ENCODE measurements around the gene IRF7.

Gene IRF7

DNA sequence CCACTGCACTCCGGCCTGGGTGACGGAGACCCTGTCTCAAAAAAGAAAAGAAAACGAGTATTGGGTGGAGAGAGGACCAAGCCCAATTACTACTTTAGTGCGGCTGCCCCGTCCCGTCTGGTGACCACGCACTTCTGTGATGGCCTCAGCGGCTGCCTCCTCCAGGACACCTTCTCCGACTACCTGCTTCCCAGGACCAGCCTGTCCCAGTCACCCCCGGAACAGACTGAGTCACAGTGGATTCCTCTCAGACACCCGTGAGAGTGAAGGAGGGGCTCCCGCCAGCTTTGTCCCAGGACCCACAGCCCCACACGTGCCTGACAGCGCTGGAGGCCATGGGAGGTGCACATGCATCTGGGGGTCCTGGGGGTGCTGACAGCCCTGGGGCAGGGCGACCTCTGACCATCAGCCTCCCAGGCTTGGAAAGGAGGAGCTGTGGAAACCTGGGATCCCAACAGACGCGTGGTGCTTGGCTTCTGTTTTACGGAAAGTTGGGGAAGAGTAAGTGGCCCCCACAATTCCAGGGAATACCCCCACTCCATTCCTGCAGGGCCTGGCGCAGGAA is 26.1 kb upstream of the IRF7 start:
- no peak for DNase-seq (ENCODE audit: low read depth in 2 of 2, low spot score in 1 of 2)

DNA sequence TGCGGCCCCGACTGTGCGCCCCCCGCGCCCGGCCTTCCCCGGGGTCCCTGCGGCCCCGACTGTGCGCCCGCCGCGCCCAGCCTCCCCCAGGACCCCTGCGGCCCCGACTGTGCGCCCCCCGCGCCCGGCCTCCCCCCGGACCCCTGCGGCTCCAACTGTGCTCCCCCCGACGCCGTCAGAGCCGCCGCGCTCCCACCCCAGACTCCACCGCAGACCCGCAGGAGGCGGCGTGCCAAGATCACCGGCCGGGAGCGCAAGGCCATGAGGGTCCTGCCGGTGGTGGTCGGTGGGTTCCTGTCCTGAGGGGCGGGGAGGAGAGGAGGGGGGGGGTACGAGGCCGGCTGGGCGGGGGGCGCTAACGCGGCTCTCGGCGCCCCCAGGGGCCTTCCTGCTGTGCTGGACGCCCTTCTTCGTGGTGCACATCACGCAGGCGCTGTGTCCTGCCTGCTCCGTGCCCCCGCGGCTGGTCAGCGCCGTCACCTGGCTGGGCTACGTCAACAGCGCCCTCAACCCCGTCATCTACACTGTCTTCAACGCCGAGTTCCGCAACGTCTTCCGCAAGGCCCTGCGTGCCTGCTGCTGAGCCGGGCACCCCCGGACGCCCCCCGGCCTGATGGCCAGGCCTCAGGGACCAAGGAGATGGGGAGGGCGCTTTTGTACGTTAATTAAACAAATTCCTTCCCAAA is 24.4 kb upstream of the IRF7 start:
- DNase-seq (ENCODE audit: low read depth in 2 of 2, low spot score in 1 of 2), result no peak

DNA sequence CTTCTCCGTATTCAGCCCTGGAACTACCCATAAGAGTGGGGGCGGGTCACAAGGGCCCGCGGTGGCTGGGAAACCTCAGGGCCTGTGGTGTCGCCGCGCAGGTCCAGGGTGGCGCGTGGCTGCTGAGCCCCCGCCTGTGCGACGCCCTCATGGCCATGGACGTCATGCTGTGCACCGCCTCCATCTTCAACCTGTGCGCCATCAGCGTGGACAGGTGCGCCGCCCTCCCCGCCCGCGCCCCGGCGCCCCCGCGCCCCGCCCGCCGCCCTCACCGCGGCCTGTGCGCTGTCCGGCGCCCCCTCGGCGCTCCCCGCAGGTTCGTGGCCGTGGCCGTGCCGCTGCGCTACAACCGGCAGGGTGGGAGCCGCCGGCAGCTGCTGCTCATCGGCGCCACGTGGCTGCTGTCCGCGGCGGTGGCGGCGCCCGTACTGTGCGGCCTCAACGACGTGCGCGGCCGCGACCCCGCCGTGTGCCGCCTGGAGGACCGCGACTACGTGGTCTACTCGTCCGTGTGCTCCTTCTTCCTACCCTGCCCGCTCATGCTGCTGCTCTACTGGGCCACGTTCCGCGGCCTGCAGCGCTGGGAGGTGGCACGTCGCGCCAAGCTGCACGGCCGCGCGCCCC is 23.7 kb upstream of the IRF7 start:
- no peak for DNase-seq (ENCODE audit: low read depth in 2 of 2, low spot score in 1 of 2)

DNA sequence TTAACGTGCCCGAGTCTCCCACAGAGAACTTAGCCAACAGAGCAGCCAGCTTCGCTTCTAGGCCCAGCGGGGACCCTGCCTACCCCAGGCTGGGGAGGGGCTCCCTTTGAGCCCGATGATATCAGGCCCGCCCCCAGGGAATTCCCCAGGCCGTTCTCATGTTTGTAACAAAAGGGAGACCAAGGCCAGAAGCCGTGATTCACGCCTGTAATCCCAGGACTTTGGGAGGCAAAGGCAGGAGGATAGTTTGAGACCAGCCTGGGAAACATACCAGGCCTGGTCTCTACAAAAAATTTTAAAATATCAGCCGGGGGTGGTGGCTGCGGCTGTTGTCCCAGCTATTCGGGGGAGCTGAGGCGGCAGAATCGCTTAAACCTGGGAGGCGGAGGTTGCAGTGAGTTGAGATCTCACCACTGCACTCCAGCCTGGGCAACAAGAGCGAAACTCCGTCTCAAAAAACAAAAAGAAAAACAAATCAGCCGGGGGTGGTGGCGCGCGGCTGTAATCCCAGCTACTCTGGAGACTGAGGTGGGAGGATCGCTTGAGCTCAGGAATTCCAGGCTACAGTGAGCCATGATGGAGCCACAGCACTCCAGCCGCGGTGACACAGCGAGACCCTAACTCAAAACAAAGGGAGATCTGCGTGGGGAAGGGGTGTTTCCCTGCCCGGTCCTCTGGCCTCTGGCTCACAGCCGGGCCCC is 23.0 kb upstream of the IRF7 start:
- DNase-seq (ENCODE audit: low read depth in 2 of 2, low spot score in 1 of 2), result no peak

DNA sequence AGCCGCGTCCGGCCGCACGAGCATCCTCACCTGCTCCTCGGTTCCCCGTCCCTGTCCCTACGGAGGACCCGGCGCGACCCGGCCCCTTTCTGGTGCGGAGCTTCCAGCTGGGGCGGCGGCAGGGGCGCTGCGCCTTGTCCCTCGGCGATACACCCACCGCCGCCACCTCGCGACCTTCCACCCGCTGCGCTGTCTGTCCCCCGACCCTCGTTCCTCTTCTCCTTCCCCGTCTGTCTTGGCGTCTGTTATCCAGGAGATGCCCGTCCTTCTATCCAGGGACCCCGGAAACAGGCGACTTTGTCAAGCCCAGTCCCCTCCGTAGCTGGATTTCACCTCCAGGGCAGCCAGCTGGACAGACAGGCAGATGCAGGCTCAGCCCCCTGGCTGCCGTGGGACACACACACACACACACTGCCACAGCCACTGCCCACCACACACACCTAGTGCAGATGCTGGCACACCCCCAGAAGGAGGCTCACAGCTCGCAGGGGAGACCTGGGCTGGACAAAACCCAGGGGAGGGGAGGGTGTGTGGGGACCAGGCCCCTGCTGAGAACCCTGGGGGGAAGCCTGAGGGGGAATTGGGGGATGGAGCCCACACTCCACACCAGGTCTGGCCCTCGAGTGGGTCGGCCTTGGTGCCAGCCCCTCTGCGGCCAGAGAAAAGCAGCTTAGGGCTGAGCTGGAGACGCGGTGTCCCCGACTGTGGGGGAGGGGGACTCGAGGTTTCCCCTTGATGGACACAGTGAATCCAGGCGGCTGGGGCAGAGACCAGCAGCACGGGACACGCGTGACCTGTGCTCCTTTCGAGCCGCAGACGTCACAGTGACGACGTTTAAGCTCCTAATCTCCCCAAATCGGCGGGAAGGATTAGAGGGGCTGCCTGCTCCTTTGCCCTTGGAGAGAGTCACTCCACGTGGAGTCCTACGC is 22.1 kb upstream of the IRF7 start:
- no peak for DNase-seq (ENCODE audit: low read depth in 2 of 2, low spot score in 1 of 2)

DNA sequence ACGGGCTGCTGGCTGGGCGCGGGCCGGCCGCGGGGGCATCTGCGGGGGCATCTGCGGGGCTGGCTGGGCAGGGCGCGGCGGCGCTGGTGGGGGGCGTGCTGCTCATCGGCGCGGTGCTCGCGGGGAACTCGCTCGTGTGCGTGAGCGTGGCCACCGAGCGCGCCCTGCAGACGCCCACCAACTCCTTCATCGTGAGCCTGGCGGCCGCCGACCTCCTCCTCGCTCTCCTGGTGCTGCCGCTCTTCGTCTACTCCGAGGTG is 21.5 kb upstream of the IRF7 start:
- no peak for DNase-seq (ENCODE audit: low read depth in 2 of 2, low spot score in 1 of 2)

DNA sequence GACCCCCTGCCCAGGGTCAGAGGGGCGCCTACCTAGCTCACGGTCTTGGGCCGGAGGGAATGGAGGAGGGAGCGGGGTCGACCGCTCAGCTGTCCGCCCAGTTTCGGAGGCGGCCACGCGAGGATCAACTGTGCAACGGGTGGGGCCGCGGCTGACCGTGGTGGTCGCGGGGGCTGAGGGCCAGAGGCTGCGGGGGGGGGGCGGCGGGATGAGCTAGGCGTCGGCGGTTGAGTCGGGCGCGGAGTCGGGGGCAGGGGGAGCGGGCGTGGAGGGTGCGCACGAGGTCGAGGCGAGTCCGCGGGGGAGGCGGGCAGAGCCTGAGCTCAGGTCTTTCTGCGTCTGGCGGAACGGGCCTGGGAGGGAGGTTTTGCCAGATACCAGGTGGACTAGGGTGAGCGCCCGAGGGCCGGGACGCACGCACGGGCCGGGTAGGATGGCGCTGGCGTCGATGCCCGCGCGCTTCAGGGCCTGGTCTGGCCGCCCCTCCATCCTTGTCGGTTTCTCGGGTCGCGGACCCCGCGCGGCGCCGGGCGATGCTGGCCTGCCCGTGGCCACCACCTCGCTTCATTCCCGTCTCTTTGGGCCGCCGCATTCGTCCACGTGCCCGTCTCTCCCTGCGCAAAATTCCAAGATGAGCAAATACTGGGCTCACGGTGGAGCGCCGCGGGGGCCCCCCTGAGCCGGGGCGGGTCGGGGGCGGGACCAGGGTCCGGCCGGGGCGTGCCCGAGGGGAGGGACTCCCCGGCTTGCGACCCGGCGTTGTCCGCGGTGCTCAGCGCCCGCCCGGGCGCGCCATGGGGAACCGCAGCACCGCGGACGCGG is 21.0 kb upstream of the IRF7 start, which contains the start of gene DRD4:
Gene DRD4 (plus strand): TSS at position 759 of the 822 bp plus-strand sequence. CDS start 36 bp downstream, at position 795.
- no peak for DNase-seq (ENCODE audit: low read depth in 2 of 2, low spot score in 1 of 2)

DNA sequence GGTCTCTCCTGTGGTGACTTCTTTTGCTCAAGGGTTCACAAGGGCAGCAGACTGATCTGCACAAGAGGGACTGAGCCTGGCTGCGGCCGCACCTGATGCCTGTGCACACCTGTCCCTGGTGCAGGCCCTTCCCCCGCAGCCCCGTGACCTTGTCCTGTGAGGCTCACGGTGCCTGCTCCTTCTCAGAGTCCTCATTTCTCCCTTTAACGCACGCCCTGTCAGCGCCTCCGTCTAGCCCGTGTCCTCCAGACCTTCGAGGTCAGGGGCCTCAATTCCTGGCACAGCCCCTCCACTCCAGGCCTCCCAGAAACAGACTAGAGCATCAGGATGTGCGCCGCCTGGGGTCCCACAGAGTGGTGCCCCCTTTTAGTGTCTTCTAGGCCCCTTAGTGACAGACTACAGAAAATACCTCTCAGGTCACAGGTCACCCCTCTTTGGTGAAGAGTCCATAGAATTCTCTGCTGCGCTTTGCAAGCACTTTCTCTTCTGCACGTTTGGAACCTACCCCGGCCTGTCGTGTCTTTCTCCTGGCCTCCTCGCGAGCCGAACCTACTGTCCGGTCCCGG is 20.3 kb upstream of the IRF7 start:
- DNase-seq (ENCODE audit: low read depth in 2 of 2, low spot score in 1 of 2), result no peak

DNA sequence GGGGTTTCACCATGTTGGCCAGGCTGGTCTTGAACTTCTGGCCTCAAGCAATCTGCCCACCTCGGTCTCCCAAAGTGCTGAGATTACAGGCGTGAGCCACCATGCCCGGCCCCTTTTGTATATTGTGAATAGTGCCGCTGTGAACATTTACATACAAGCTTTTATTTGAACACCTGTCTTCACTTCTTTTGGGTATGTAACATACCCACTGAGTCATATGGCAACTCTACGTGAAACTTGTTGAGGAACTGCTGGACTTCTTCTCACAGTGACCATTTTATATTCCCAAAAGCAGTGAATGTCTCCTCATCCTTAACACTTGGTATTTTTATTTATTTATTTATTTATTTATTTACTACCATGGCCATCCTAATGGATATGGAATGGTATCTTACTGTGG is 15.1 kb upstream of the IRF7 start:
- DNase-seq (ENCODE audit: low read depth in 2 of 2, low spot score in 1 of 2), result no peak

DNA sequence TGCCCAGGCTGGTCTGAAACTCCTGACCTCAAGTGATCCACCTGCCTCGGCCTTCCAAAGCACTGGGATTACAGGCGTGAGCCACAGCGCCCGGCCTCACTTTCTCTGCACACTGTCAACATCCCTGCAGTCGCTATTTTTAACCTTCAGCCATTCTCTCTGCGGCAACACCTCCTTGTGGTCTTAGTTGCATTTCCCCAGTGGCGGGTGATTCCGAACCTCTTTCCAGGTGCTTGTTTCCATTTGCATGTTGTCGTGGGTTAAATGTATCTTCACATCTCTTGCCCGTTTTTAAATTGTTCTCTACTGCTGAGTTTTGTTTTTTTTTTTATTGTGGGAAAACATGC is 13.5 kb upstream of the IRF7 start:
- DNase-seq (ENCODE audit: low read depth in 2 of 2, low spot score in 1 of 2), result no peak

DNA sequence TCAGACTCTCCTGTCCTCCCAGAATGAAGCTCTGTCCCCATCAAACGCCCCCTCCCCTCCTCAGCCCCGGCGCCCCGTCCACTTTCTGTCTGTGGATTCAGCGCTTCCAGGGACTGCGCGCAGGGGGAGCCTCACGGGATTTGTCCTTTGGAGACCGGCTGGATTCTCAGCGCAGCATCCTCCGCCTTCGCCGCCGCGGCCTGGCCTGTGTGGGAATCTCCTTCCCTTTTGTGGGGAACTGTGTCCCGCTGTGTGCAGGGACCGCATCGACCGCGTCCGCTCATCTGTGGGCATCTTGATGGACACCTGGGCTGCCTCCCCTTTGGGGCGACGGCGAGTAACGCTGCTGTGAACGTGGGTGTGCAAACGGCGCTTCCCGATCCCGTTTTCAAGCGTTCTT is 12.3 kb upstream of the IRF7 start:
- DNase-seq (ENCODE audit: low read depth in 2 of 2, low spot score in 1 of 2), result no peak

DNA sequence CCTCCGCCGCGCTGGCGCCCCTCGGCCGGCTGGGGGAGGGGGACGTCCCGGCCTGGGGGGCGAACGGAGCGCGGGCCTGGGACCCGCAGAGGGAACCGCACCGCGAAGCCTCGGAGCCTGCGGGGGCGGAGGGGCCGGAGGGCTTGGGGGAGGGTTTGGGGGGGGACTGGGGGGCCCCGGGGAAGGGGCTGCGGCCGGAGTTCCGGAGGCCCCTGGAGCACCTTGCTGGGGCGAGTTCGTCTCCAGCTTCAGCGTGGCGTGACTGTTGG is 11.5 kb upstream of the IRF7 start:
- no peak for DNase-seq (ENCODE audit: low read depth in 2 of 2, low spot score in 1 of 2)

DNA sequence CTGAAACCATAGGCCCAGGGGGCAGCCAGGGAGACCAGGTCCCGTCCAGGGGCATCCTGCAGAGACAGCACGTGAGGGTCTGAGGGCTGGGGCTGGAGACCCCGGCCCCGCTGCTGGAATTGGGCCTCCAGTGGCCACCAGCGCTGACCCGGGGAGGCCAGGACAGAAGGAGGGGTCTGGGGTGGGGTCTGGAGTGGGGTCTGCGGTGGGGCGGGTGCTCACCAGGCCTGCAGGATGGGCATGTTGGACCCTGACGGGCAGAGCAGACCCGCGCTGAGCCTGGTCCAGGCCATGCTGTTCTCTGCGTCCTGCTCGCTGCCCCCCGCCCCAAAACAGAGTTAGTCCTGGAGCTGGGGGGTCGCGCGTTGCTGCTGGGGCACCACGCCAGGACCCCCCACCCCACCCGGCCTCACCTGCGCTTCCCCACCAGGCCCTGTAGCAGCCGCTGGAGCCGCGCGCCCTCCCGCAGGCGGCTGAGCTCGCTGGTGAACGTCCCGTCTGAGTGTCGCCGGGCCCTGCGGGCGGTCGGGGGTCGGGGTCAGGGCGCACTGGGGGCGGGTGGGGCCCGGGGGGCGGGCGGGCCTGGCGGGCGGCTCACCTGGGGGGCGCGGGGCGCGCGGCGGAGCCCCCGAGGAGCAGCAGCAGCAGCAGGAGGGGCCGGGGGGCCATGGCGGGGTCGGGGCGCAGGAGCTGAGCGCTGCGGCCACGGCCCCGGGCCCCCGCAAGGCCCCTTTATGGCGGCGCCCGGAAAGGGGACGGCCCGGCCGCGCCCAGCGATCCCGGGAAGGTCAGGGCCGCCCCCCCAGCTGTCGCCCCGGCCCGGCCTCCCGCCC is 10.9 kb upstream of the IRF7 start, which contains the start of gene SCT:
Gene SCT (minus strand): TSS at position 707 of the 833 bp plus-strand sequence. CDS start 38 bp downstream, at position 669.
- DNase-seq (ENCODE audit: low read depth in 2 of 2, low spot score in 1 of 2), result no peak

DNA sequence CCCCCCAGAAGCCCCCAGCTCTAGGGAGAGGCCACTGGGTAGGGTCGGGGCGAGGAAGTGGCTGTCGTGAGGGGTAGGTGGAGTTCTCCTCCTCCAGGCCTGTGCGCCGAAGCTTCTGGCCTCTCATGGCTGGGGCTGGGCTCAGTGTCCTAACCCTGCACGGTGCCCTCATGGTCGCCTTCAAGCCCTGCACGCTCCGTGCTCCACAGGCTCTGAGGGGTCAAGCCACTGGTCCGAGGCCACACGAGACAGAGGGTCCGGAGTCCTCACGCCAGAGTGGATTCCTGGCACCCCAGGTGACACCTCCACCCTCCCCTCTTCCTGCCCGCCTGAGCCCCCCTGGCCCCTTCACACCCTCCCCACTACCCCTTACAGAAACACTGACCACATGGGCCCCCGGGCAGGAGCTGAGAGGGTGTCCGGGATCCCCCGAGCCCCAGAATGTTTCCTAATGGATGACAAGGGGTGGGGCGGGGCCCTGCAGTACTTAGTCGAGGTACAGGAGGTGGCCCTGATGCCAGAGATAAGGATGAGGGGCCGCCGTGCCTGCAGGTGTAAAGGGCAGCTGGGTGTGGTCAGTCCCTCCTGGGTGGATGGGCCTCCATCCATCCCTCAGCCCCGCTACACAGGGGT is 10.0 kb upstream of the IRF7 start:
- DNase-seq (ENCODE audit: low read depth in 2 of 2, low spot score in 1 of 2), result no peak

DNA sequence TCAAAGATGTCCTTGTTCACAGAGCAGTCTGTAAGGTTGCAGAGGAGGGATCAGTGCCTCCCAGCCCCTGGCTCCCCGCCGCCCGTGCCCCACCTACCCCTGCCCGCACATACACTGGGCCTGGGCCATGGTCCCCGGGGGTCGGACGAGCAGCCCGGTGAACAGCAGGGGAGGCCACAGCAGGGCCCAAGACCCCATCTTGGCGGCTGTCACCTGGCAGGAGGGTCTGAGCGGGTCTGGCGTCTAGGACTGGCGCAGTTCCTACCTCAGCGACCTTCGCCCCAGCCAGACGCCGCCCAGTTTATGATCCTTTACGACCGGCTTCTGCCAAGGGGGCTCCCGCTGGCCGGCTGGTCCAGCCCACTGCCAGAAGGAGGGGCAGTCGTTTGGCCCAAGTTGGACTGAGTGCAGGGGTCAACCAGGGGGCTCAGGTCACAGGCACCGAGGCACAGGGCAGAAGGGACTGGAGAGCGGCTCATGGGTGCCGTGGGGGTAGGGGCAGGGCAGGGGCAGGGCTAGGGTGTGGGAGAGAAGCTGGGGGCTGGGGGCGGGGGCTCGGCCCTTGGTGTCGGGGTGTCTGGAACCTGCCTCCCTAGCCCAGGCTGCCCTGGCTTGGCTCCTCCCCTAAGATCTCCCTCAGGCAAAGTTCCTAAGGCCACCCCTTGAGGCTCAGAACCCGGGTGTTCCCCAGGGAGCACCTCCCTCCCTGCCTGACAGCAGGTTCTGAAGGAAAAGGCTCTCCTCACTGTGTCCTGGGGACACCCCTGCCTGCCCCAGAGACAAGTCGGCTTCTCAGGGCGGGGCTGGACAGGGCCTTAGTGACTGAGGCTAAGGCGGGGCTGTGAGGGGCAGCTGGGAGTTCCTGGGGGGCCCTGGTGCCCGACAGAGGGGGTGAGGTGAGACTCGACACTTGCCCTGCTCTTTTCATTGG is 9.2 kb upstream of the IRF7 start, which contains the start of gene CDHR5:
Gene CDHR5 (minus strand): TSS at position 251 of the 931 bp plus-strand sequence. CDS start 53 bp downstream, at position 198.
- no peak for DNase-seq (ENCODE audit: low read depth in 2 of 2, low spot score in 1 of 2)

DNA sequence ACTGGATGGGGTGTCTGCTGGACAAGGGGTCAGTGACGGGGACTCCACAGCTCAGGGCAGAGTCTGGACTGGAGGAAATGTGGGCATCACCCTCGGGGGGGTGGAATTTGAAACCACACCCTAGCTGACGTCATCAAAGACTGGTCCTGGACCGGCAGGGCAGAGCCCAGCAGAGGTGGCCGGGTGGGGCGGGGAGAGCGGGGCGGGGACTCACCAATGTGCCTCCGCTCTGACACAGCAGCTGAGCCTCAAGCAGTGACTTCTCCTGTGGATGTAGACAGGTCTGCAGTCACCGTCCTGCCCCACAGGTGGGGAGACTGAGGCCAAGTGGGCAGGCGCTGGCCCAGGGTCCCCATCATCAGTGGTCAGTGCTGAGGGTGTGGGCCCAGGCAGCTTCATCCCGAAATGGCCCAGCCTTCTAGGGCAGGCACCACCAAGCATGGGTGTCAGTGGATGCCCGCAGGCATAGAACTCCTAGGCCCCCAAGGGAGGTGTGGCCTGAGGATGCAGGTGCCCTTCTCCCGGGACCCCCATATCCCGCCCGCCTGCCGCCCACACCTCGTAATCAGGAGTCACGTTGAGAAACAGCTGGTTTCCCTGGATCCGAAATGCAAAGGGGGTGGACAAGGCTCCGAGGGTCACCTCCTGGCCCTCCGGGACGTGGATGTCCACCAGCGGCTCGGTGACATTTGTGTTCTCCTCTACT is 8.4 kb upstream of the IRF7 start:
- DNase-seq (ENCODE audit: low read depth in 2 of 2, low spot score in 1 of 2), result no peak

DNA sequence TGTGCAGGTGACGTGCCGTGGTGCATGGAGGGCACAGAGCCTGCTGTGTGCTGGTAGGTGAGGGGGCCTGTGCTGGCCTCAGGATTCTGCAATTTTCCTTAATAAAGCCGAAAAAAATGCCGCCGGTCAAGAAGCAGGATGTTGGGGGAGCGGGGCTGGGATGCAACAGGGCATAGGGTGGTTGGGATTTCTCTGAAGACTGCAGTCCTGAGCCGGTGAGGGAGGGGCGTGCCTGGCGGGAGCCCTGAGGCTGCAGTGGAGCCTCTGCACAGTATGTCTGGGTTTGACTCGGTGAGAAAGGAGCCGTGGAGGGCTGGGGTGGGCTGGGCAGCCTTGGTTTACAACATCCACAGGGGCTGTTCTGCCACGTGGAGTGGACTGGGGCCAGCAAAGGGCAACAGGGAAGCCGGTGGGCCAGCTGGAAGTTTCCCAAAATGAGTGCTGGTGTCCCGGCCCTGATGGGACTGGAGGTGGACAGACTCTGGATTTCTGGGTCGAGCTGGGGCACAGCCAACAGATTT is 7.7 kb upstream of the IRF7 start:
- no peak for DNase-seq (ENCODE audit: low read depth in 2 of 2, low spot score in 1 of 2)
